ENCODE measurements around the gene ZSCAN21.

Gene ZSCAN21

DNA sequence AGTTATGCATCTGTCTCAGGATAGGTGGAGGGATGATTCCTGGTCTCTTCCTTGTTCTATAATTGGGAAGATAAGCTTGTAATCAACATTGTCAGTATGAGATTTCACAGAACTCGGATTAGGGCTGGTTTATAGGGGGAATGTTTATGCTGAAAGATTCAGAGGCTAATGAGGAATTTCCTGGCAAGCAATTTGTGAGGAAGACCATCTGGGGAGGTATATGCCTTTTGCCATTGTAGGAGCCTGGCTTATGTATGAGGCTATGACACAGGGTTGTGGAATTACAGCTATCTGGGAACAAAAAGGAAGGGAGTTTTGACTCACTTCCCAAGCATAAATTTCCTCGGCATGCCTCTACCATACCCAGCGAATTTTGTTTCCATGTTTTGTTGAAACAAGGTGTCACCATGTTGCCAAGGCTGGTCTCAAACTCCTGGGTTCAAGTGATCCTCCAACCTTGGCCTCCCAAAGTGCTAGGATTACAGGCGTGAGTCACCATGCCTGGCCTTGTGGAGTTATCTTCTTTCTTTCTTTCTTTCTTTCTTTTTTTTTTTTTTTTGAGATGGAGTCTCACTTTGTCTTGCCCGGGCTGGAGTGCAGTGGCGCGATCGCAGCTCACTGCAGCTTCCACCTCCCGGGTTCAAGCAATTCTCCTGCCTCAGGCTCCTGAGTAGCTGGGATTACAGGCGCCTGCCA, 37.6 kb downstream of the ZSCAN21 start:
- peak overlapping the region; percentile 44 to 45 for H3K27ac ChIP-seq (ENCODE audit: low read depth in 2 of 2, low read length in 2 of 2)
- H3K4me1 ChIP-seq (ENCODE audit: control insufficient read depth in 2 of 2, insufficient read depth in 2 of 2, low read length in 2 of 2) = peaks cover 18 to 20% of the 10 kb centered on the region in 2 donors
- no peak overlapping the region for H3K9ac ChIP-seq (ENCODE audit: low read depth in 1 of 2, low read length in 2 of 2)
- no peaks in the 10 kb centered on the region for H3K9me3 ChIP-seq (ENCODE audit: control insufficient read depth in 2 of 2, low read length in 2 of 2)
- H3K36me3 ChIP-seq (ENCODE audit: control insufficient read depth in 2 of 2, insufficient read depth in 2 of 2, low read length in 2 of 2) = peaks cover 19 to 22% of the 10 kb centered on the region in 2 donors
- H3K27me3 ChIP-seq (ENCODE audit: control insufficient read depth in 2 of 2, insufficient read depth in 2 of 2, low read length in 2 of 2) = no peaks in the 10 kb centered on the region
- no peak overlapping the region for H3K4me3 ChIP-seq (ENCODE audit: low read length in 2 of 2)

GRCh38 chr7:100088095-100088620, 38.6 kb downstream of the ZSCAN21 start:
- H3K4me1 ChIP-seq (ENCODE audit: control insufficient read depth in 2 of 2, insufficient read depth in 2 of 2, low read length in 2 of 2) = peaks cover 11 to 12% of the 10 kb centered on the region in 2 donors
- no peaks in the 10 kb centered on the region for H3K9me3 ChIP-seq (ENCODE audit: control insufficient read depth in 2 of 2, low read length in 2 of 2)
- H3K27me3 ChIP-seq (ENCODE audit: control insufficient read depth in 2 of 2, insufficient read depth in 2 of 2, low read length in 2 of 2) = no peaks in the 10 kb centered on the region
- peak overlapping the region; percentile 85 to 91 for H3K4me3 ChIP-seq (ENCODE audit: low read length in 2 of 2)
- H3K27ac ChIP-seq (ENCODE audit: low read depth in 2 of 2, low read length in 2 of 2) = peak overlapping the region; percentile 80 to 89
- H3K9ac ChIP-seq (ENCODE audit: low read depth in 1 of 2, low read length in 2 of 2) = peak overlapping the region; percentile 80 to 82
- peaks cover 29 to 32% of the 10 kb centered on the region in 2 donors for H3K36me3 ChIP-seq (ENCODE audit: control insufficient read depth in 2 of 2, insufficient read depth in 2 of 2, low read length in 2 of 2)

DNA sequence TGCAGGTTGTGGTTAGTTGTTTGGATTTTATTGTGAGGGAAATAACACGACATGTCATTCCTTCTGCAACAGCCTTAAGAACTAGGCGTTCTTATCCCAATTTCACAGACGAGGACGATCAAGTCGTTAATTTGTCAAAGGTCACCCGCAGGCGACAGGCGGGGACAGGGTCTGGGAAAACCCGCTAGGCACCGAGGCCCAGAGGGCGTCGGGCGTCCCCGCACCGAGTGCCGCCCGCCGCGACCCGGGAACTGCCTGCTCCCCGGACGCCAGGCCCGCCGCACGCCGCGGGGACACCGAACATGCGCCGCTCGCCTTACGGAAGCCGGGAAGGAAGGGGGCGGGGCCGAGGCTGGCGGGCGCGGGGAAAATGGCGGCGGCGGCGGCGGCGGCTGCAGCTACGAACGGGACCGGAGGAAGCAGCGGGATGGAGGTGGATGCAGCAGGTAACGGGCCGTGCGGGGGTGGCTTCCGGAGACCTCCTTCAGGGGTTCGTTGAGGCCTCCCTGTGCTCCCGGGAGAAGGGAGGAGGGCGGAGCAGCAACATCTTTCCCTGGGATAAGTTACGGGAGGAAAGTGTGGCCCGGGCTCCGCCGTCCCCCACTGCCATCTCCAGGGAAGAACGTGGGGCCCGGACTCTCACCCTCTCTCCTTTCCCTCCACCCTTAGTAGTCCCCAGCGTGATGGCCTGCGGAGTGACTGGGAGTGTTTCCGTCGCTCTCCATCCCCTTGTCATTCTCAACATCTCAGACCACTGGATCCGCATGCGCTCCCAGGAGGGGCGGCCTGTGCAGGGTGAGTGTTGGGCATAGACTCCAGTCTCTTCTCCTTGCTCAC, 39.3 kb downstream of the ZSCAN21 start, which contains the start of gene COPS6:
TSS of gene COPS6 (plus strand) at position 349 of the 837 bp plus-strand sequence. CDS start at position 371, 22 bp downstream.
- H3K9ac ChIP-seq (ENCODE audit: low read depth in 1 of 2, low read length in 2 of 2) = peak within 1 kb of the TSS; percentile 80 to 93
- no peaks in the 10 kb centered on the region for H3K9me3 ChIP-seq (ENCODE audit: control insufficient read depth in 2 of 2, low read length in 2 of 2)
- H3K27ac ChIP-seq (ENCODE audit: low read depth in 2 of 2, low read length in 2 of 2) = peak within 1 kb of the TSS; percentile 80 to 89
- peak within 1 kb of the TSS; percentile 91 to 95 for H3K4me3 ChIP-seq (ENCODE audit: low read length in 2 of 2)
- no peaks in the 10 kb centered on the region for H3K27me3 ChIP-seq (ENCODE audit: control insufficient read depth in 2 of 2, insufficient read depth in 2 of 2, low read length in 2 of 2)
- peaks cover 11 to 12% of the 10 kb centered on the region in 2 donors for H3K4me1 ChIP-seq (ENCODE audit: control insufficient read depth in 2 of 2, insufficient read depth in 2 of 2, low read length in 2 of 2)
- H3K36me3 ChIP-seq (ENCODE audit: control insufficient read depth in 2 of 2, insufficient read depth in 2 of 2, low read length in 2 of 2) = peaks cover 36 to 38% of the 10 kb centered on the region in 2 donors

DNA sequence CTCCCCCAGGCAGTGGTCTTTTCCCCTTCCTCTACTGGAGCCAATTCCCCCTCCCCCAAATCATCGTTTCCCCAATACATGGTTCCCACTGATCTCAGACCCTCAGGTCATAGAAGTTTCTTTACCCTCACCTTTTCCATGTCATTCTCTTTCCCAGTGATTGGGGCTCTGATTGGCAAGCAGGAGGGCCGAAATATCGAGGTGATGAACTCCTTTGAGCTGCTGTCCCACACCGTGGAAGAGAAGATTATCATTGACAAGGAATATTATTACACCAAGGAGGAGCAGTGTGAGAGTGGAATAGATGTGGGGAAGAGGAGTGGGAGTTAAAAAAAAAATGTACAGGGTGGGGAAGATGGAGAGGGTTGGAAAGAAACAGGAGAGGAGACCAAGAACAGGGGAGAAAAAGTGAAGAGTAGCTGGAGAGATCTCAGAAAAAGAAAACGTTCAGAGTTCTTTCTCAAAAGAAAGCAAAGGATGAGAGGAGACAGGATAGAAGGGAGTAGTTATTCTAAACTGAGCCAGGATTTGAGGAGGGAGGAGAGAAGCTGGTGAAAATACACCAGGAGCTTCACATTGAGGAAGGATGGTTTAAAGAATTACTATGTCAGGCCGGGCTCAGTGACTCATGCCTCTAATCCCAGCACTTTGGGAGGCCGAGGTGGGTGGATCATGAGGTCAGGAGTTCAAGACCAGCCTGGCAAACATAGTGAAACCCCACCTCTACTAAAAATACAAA, 40.1 kb downstream of the ZSCAN21 start:
- Histone ChIP-seq H3K27ac (ENCODE audit: low read depth in 2 of 2, low read length in 2 of 2) (peak overlapping the region in 1 of 2 donors; percentile 89), H3K9ac (ENCODE audit: low read depth in 1 of 2, low read length in 2 of 2) (peak overlapping the region; percentile 80 to 93), H3K27me3 (ENCODE audit: control insufficient read depth in 2 of 2, insufficient read depth in 2 of 2, low read length in 2 of 2) (no peaks in the 10 kb centered on the region), H3K4me3 (ENCODE audit: low read length in 2 of 2) (peak overlapping the region; percentile 91 to 95), H3K4me1 (ENCODE audit: control insufficient read depth in 2 of 2, insufficient read depth in 2 of 2, low read length in 2 of 2) (peaks cover 11 to 12% of the 10 kb centered on the region in 2 donors), H3K9me3 (ENCODE audit: control insufficient read depth in 2 of 2, low read length in 2 of 2) (no peaks in the 10 kb centered on the region), H3K36me3 (ENCODE audit: control insufficient read depth in 2 of 2, insufficient read depth in 2 of 2, low read length in 2 of 2) (peaks cover 40 to 46% of the 10 kb centered on the region in 2 donors)

DNA sequence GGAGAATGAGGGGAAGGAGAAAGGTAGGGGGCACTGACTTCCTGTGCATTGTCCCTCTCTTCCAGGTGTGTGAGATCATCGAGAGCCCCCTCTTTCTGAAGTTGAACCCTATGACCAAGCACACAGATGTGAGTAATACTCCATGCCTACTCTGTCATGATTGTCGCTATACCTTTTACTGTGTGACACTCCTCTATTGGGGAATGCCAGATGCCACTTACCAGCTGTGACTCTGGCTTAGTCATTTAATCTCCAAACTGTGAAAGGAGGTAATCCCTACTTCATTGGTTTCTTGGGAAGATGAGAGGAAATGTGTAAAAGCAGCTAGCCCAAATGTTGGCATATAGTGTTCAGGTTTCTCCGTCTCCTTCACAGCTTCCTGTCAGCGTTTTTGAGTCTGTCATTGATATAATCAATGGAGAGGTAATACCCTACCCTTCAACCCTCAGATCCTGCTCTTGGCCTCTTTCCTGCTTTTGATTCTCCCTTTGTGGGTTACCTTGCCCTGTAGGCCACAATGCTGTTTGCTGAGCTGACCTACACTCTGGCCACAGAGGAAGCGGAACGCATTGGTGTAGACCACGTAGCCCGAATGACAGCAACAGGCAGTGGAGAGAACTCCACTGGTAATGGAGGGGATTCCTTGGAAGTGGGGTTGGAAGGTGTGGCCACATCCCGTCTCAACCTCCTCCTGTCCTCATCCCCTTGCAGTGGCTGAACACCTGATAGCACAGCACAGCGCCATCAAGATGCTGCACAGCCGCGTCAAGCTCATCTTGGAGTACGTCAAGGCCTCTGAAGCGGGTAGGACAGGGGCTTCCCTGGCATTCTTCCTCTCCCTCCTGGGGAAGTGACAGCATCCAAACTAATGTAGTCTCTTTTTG, 41.2 kb downstream of the ZSCAN21 start:
- H3K27ac ChIP-seq (ENCODE audit: low read depth in 2 of 2, low read length in 2 of 2) = no peak overlapping the region
- H3K4me1 ChIP-seq (ENCODE audit: control insufficient read depth in 2 of 2, insufficient read depth in 2 of 2, low read length in 2 of 2) = peaks cover 11 to 12% of the 10 kb centered on the region in 2 donors
- H3K9me3 ChIP-seq (ENCODE audit: control insufficient read depth in 2 of 2, low read length in 2 of 2) = no peaks in the 10 kb centered on the region
- no peak overlapping the region for H3K4me3 ChIP-seq (ENCODE audit: low read length in 2 of 2)
- H3K27me3 ChIP-seq (ENCODE audit: control insufficient read depth in 2 of 2, insufficient read depth in 2 of 2, low read length in 2 of 2) = no peaks in the 10 kb centered on the region
- peaks cover 50 to 58% of the 10 kb centered on the region in 2 donors for H3K36me3 ChIP-seq (ENCODE audit: control insufficient read depth in 2 of 2, insufficient read depth in 2 of 2, low read length in 2 of 2)
- no peak overlapping the region for H3K9ac ChIP-seq (ENCODE audit: low read depth in 1 of 2, low read length in 2 of 2)

- Histone ChIP-seq H3K27ac (ENCODE audit: low read depth in 2 of 2, low read length in 2 of 2) (no peak overlapping the region), H3K27me3 (ENCODE audit: control insufficient read depth in 2 of 2, insufficient read depth in 2 of 2, low read length in 2 of 2) (no peaks in the 10 kb centered on the region), H3K36me3 (ENCODE audit: control insufficient read depth in 2 of 2, insufficient read depth in 2 of 2, low read length in 2 of 2) (peaks cover 54 to 65% of the 10 kb centered on the region in 2 donors), H3K9me3 (ENCODE audit: control insufficient read depth in 2 of 2, low read length in 2 of 2) (no peaks in the 10 kb centered on the region), H3K4me3 (ENCODE audit: low read length in 2 of 2) (no peak overlapping the region), H3K4me1 (ENCODE audit: control insufficient read depth in 2 of 2, insufficient read depth in 2 of 2, low read length in 2 of 2) (peaks cover 11 to 12% of the 10 kb centered on the region in 2 donors), H3K9ac (ENCODE audit: low read depth in 1 of 2, low read length in 2 of 2) (no peak overlapping the region)
Observed at GRCh38 chr7:100091411-100092181, 42.0 kb downstream of the ZSCAN21 start.

- peaks cover 11 to 12% of the 10 kb centered on the region in 2 donors for H3K4me1 ChIP-seq (ENCODE audit: control insufficient read depth in 2 of 2, insufficient read depth in 2 of 2, low read length in 2 of 2)
Observed at GRCh38 chr7:100093054-100093453, 43.5 kb downstream of the ZSCAN21 start.

GRCh38 chr7:100093498-100093897, 43.9 kb downstream of the ZSCAN21 start:
- H3K9ac ChIP-seq (ENCODE audit: low read depth in 1 of 2, low read length in 2 of 2) = no peak overlapping the region
- no peaks in the 10 kb centered on the region for H3K27me3 ChIP-seq (ENCODE audit: control insufficient read depth in 2 of 2, insufficient read depth in 2 of 2, low read length in 2 of 2)
- peaks cover 7 to 8% of the 10 kb centered on the region in 2 donors for H3K4me1 ChIP-seq (ENCODE audit: control insufficient read depth in 2 of 2, insufficient read depth in 2 of 2, low read length in 2 of 2)
- H3K36me3 ChIP-seq (ENCODE audit: control insufficient read depth in 2 of 2, insufficient read depth in 2 of 2, low read length in 2 of 2) = peaks cover 70 to 81% of the 10 kb centered on the region in 2 donors
- H3K4me3 ChIP-seq (ENCODE audit: low read length in 2 of 2) = no peak overlapping the region
- no peaks in the 10 kb centered on the region for H3K9me3 ChIP-seq (ENCODE audit: control insufficient read depth in 2 of 2, low read length in 2 of 2)
- no peak overlapping the region for H3K27ac ChIP-seq (ENCODE audit: low read depth in 2 of 2, low read length in 2 of 2)

More at GRCh38 chr7:100093054-100093453, 43.5 kb downstream of the ZSCAN21 start:
- Histone ChIP-seq H3K4me3 (ENCODE audit: low read length in 2 of 2) (no peak overlapping the region), H3K9me3 (ENCODE audit: control insufficient read depth in 2 of 2, low read length in 2 of 2) (no peaks in the 10 kb centered on the region), H3K27ac (ENCODE audit: low read depth in 2 of 2, low read length in 2 of 2) (no peak overlapping the region), H3K36me3 (ENCODE audit: control insufficient read depth in 2 of 2, insufficient read depth in 2 of 2, low read length in 2 of 2) (peaks cover 65 to 77% of the 10 kb centered on the region in 2 donors), H3K9ac (ENCODE audit: low read depth in 1 of 2, low read length in 2 of 2) (no peak overlapping the region), H3K27me3 (ENCODE audit: control insufficient read depth in 2 of 2, insufficient read depth in 2 of 2, low read length in 2 of 2) (no peaks in the 10 kb centered on the region)

Data from mucosa of rectum (tissue), 2 donors.